Activated CD8-positive, alpha-beta T cell treated with anti-CD3 and anti-CD28 coated beads for 36 hours (primary cell): ENCODE measurements around the gene XPR1. TPM values are rescaled to one million over a fixed set of nuclear protein-coding genes. Genes with fewer than 3 reads are reported as not detected.

Source experiments
- ATAC-seq: fragments of 200-7000 bp; cut with Tn5 transposase; one replicate; pipeline ENCODE4 v1.10.0; 2021; ENCODE audit warnings: mild to moderate bottlenecking, moderate library complexity
- CTCF ChIA-PET: fragments of 350-600 bp; sonication (Branson Sonifier 250); formaldehyde crosslinking; loops from one replicate; lab custom pipeline; 2021; ENCODE audit warnings: antibody characterized with exemption; lab: Charles Lee
- POLR2A ChIA-PET: fragments of 350-600 bp; sonication (Branson Sonifier 250); formaldehyde crosslinking; loops from one replicate; lab custom pipeline; 2021; ENCODE audit warnings: antibody characterized with exemption; lab: Charles Lee
- DNase-seq: peaks from one replicate; pipeline ENCODE4 v3.0.0-alpha.2; 2020
- H3K27ac Mint-ChIP-seq: one replicate; pipeline ENCODE4 v1.8.0; 2021; ENCODE audit warnings: mild to moderate bottlenecking, mixed read lengths
- H3K27me3 Mint-ChIP-seq: one replicate; pipeline ENCODE4 v1.8.0; 2021; ENCODE audit warnings: mixed read lengths
- H3K36me3 Mint-ChIP-seq: one replicate; pipeline ENCODE4 v1.8.0; 2021; ENCODE audit warnings: low read depth, mixed read lengths
- H3K4me1 Mint-ChIP-seq: one replicate; pipeline ENCODE4 v1.8.0; 2021; ENCODE audit warnings: low read depth, mixed read lengths
- H3K4me3 Mint-ChIP-seq: one replicate; pipeline ENCODE4 v1.8.0; 2021; ENCODE audit warnings: mild to moderate bottlenecking, moderate library complexity, mixed read lengths
- H3K9me3 Mint-ChIP-seq: one replicate; pipeline ENCODE4 v1.8.0; 2021; ENCODE audit warnings: mixed read lengths
- intact Hi-C: fragments of 100-400 bp; cut with micrococcal nuclease; formaldehyde crosslinking; loops from one replicate; pipeline ENCODE4 v1.10.0; 2022
- total RNA-seq, 2 experiments: library from RNA; stranded (reverse); gene quantifications; one replicate each; pipeline ENCODE4 v1.2.3, GENCODE V29; 2021
- TF ChIP-seq, protein P1 (sequence below): fragments of 200-600 bp; IDR thresholded peaks from one replicate; pipeline ENCODE4 v1.8.0; 2022; ENCODE audit warnings: antibody characterized with exemption, mild to moderate bottlenecking

Gene XPR1
- total RNA-seq, 2 experiments from 2014 or later: 12.8 to 14.4 TPM

DNA sequence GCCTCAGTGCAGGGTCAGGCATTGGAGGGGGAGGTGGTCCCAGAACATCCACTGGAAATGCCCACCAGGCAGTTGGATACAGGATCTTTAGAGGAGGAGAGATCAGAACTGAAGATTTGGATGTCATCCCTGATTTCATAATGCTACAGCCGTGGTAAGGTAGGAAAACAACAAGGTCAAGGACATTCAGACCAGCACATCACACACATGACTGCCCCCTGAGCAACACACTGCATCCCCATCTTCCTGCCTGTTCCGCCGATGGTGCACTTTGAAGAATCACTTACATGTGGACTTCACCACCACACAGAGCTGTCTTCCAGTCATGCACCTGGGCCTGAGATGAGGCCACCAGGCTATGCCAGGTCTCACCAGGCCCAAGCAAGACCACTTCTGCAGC is 297.6 kb downstream of the XPR1 start:
- POLR2A ChIA-PET: no interaction called here

DNA sequence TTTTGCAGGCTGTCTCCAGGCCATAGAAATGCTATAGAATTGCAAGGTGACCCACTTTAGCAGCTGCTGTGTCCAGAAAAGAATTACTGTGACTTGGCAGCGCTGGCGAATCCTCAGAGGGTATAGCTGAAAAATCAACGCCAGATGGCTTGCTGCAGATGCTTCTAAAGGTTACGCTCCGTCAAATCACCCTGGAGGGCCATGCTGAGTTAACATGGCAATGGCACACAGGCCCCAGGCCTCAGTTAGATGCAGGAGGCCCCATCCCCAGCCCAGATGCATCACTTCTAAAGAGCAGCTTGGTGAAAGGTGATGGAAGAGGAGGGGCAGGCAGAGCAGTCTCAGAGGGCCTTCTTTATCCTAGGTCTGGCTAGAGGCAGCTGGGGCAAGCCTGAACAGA is 298.9 kb downstream of the XPR1 start:
- Mint-ChIP-seq H3K36me3 (no peaks in the 10 kb centered on the region), H3K4me1 (peaks cover 12% of the 10 kb centered on the region), H3K27ac (no peak overlapping the region), H3K9me3 (no peaks in the 10 kb centered on the region), H3K27me3 (peaks cover 3% of the 10 kb centered on the region), H3K4me3 (no peak overlapping the region)
- intact Hi-C loops: no loop called here
- TF ChIP-seq, protein P1, sequence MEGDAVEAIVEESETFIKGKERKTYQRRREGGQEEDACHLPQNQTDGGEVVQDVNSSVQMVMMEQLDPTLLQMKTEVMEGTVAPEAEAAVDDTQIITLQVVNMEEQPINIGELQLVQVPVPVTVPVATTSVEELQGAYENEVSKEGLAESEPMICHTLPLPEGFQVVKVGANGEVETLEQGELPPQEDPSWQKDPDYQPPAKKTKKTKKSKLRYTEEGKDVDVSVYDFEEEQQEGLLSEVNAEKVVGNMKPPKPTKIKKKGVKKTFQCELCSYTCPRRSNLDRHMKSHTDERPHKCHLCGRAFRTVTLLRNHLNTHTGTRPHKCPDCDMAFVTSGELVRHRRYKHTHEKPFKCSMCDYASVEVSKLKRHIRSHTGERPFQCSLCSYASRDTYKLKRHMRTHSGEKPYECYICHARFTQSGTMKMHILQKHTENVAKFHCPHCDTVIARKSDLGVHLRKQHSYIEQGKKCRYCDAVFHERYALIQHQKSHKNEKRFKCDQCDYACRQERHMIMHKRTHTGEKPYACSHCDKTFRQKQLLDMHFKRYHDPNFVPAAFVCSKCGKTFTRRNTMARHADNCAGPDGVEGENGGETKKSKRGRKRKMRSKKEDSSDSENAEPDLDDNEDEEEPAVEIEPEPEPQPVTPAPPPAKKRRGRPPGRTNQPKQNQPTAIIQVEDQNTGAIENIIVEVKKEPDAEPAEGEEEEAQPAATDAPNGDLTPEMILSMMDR: no peak
- no peak for DNase-seq
- no peak for ATAC-seq
- CTCF ChIA-PET: no interaction called here
- POLR2A ChIA-PET: no interaction called here

More for the DNA sequence above, 297.6 kb downstream of the XPR1 start:
- H3K36me3 Mint-ChIP-seq: no peaks in the 10 kb centered on the region
- no peaks in the 10 kb centered on the region for H3K9me3 Mint-ChIP-seq
- DNase-seq (no peak), ATAC-seq (no peak)
- H3K4me3 Mint-ChIP-seq: no peak overlapping the region
- H3K27me3 Mint-ChIP-seq: no peaks in the 10 kb centered on the region
- intact Hi-C loops: no loop called here
- TF ChIP-seq, protein P1: no peak
- no peak overlapping the region for H3K27ac Mint-ChIP-seq
- peaks cover 8% of the 10 kb centered on the region for H3K4me1 Mint-ChIP-seq
- CTCF ChIA-PET: interaction anchor here (0.7 kb wide), 1 partner anchor 9 kb away, joined by 3 read pairs; no protein-coding TSS in a partner anchor

DNA sequence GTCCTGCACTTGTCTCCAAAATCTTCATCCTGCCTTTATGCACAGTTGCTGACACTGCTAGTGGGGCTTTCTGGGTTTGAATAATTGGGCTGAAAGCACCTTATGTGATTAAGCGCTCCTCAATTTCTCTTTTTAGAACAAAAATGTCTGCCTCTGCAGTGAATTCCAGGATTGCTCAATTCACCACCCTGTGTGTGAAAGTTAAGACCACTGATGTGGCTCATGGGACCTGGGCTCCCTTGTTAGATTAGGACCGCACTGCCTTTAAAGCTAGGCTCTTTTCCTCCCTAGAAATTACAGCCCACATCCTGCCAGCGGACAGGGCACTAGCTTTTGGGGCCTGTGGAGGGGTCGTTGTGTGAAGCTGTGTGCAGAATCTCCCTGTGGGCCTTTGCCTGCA is 299.7 kb downstream of the XPR1 start:
- ChIA-PET CTCF (no interaction called here), POLR2A (no interaction called here)
- no peak for ATAC-seq
- intact Hi-C loops: no loop called here
- H3K27ac Mint-ChIP-seq: no peak overlapping the region
- H3K36me3 Mint-ChIP-seq: no peaks in the 10 kb centered on the region
- H3K4me1 Mint-ChIP-seq: peaks cover 9% of the 10 kb centered on the region
- H3K9me3 Mint-ChIP-seq: no peaks in the 10 kb centered on the region
- peaks cover 3% of the 10 kb centered on the region for H3K27me3 Mint-ChIP-seq
- DNase-seq: no peak
- H3K4me3 Mint-ChIP-seq: no peak overlapping the region
- TF ChIP-seq, protein P1: no peak

DNA sequence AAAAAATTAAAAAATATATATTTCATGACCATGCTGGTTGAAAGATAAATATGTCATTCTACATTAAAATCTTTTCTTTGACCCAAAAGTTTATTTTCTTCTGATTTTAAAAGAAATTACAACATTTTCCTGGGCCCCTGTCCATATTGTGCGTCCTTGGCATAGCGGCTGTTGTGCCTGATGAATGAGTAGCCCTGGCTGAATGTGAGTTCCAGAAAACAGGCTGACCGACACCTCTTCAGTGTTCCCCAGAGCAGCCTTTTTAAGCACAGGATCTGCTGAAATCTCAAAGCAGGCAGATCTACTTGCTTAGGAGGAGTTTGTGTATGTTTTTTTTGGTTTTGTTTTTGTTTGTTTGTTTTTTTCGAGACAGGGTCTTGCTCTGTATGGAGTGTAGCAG is 300.6 kb downstream of the XPR1 start:
- Mint-ChIP-seq H3K4me1 (peaks cover 4% of the 10 kb centered on the region), H3K36me3 (no peaks in the 10 kb centered on the region), H3K27me3 (peaks cover 3% of the 10 kb centered on the region), H3K9me3 (no peaks in the 10 kb centered on the region), H3K4me3 (no peak overlapping the region), H3K27ac (no peak overlapping the region)
- ChIA-PET CTCF (no interaction called here), POLR2A (no interaction called here)
- ATAC-seq: no peak
- TF ChIP-seq, protein P1: no peak
- intact Hi-C loops: no loop called here
- no peak for DNase-seq

DNA sequence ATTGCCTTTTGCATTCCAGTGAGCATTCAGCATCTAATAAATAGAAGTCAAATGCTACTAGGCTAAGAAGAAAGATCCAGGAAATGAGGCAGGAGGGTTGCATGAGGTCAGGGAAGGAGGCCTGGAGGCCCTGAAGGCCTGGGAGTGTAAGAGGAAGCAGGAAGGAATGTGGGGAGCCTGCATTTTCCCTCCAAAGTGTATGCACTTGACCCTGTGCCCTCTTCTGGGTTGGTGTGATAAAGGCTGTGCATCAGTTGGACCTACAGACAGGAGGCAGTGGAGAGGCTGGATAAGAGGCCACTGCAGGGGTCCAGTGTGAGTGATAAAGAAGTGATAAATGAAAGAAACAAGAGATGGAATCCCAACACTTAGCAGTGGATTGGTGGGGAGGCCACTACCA is 301.3 kb downstream of the XPR1 start:
- no peaks in the 10 kb centered on the region for H3K36me3 Mint-ChIP-seq
- H3K27me3 Mint-ChIP-seq: peaks cover 3% of the 10 kb centered on the region
- intact Hi-C loops: no loop called here
- no peak overlapping the region for H3K4me3 Mint-ChIP-seq
- ChIA-PET CTCF (no interaction called here), POLR2A (no interaction called here)
- H3K4me1 Mint-ChIP-seq: peaks cover 8% of the 10 kb centered on the region
- H3K9me3 Mint-ChIP-seq: no peaks in the 10 kb centered on the region
- H3K27ac Mint-ChIP-seq: no peak overlapping the region
- TF ChIP-seq, protein P1: no peak
- DNase-seq (no peak), ATAC-seq (no peak)
